ENCODE data around the gene VWA5A.
"Not testable (repeated sequence)": the region's sequence is repeated elsewhere in the genome, so short reads cannot be mapped to it uniquely, and the experiment has no call there.

The VWA5A gene

DNA sequence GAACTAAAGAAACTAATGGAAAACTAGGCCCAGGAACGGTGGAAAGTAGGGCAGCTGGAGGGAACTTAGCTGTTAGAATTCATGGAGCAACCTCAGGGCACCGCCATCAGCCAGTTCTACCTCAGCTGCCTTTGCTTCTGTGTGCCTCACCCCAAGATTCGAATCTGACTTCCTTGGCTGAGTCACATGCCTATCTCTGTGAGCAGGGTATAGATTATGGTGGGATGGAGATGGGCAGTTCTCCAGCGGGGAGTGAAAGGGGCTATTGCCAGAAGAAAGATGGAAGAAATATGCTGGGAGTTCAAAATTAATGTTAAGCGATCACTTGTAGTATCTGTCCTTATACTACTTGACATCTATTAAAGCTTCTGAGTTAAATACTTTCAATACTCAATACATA is 18.9 kb upstream of the VWA5A start:
- DNase-seq = no peak

DNA sequence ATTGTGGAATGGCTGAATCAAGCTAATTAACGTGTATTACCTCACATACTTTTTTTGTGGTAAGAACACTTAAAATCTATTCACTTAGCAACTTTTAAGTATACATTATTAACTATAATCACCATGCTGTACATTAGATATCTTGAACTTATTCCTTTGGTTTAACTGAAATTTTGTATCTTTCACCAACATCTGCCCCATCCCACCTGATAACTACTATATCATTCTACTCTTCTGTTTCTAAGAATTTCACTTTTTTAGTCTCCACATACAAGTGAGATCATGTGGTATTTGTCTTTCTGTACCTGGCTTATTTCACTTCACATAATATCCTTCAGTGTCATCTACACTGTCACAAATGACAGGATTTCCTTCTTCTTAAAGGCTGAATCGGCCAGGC is 17.1 kb upstream of the VWA5A start:
- DNase-seq = no peak

DNA sequence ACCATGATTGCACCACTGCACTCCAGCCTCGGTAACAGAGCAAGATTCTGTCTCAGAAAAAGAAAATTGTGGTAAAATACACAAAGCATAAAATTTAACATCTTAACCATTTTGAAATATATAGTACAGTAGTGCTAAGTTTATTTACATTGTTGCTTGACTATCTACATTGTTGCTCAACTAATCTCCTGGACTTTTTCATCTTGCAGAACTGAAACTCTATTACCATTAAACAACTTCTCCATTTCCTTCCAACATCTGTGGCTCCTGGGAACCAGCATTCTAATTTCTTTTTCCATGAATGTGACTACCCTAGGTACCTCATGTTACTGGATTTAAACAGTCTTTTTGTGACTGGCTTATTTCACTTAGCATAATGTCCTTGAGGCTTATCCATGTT is 13.5 kb upstream of the VWA5A start:
- DNase-seq = no peak

DNA sequence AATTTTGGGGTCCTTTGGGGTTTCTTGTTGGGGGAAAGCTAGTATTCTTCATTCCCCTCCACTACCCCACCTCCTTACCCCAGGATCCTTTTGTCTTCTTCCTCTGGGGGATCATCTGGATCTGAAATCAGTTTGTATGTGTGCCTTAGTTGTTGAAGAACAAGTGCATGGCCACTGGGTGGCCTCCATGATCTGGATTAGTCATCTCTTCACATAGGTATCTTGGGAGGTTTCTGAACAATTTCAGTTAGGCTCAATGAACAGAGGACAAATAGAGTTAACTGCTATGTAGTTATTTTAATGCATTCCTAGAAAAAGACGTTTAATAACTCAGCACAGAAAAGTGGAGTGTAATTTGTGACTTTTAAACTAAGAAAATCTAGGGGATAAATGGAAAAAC is 7.1 kb upstream of the VWA5A start:
- no peak for DNase-seq

DNA sequence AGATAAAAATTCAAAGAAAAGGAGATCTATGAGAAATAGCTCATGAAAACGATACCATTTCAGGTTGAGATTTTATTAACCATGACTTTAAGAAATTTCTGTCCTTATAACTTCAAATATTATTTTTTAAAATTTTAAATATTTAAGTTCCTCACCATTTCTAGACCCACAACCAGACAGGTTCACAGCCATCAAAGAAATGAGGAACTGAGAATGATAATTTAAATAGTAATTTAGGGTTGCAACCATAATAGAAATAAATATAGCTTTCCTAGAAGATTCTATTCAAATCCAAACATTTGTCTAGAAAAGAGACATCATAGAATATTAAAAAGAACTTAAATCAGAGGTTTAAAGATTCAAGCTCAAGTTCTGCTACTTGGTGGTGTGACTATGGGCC is 5.9 kb upstream of the VWA5A start:
- DNase-seq = no peak

DNA sequence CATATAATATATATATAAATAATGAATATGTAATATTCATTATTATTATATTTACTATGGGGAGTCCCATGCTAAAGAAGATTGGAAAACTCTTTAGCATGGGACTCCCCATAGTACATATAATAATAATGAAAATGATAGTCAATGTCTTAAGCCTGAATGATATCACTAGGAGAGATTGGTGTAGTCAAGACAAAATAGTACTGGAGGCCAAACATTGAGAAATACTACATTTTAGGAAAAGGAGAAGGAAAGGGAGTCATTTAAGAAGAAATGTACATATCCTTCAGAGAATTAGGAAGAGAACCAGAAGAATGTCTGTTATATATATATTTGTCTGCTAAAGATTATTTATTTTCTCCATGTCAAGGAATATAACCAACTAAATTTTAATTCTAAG is 5.0 kb upstream of the VWA5A start:
- DNase-seq = no peak

DNA sequence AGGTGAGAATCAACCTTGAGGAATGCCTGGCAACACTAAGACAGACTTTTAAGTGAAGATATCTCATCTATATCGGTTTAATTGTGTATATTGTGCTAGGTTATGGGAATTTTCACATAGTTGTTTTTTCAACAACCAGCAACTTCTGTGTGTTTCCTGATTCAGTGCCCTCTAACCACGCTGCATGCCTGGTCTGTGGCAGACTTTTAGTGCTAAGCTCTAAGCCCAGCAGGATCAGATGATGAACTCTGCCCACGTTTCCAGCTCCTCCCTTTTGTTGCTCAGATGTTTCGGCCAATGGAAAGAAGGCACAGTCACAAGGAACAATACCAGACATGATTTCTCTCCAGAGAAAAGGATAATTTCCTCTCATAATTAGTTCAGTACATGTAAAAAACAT is 1.4 kb upstream of the VWA5A start:
- DNase-seq = no peak

DNA sequence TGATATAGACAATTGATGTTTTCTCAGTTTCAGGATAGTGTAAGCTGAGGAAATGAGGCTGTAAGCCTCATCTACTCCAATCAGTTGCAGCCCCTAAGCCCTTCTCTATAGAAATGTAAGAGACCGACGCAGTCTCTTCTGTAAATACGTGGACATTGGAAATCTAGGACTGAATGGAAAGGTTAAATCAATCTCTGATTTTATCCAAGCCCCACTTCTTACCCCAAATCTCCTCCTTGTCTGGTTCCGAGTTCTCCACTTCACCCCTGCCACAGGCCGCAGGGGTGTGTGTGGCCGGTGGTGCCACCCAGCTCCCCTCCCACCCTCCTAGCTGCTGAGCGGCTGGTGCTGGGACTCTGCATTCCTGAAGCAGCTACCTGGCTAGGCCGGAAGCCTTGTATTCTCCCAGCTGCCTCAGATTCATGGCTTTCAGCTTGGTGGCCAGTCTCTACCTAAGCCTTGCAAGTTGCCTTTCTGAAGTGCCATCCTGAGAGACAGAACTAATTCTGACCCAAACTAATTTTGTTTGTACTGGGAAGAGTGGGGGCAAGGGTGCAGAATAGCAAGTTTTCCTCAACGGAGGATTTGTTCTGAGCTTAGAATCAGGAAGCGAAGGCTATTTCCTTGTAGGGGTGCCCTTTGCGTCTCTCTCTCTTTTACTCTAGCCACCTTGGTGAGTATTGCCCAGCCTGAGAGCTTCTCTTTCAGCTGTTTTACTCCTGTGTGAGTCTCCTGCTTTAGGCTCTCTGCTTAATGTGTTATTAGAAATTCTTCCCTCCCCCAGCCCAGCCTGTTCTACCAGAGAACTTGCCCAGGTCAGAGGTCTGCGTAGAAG is 749 bp downstream of the VWA5A start:
- no peak for DNase-seq

DNA sequence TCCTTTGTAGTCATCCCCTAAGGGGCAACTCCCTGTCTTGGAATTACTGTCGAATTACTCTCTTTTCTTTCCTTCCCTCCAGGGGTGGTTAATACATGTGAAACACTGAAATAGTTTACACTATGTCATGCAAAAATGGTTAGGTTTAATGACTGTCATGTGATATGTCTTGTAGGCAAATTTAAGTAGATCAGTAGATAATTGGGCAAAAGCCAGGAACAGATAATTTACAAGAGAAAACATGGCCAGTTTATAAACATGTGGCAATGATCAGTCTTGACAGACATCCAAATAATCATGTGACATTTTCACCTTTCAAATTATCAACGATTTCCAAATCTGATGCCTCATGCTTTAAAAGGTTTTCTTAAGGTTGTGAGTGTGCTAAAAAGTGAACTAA is 3.9 kb downstream of the VWA5A start:
- DNase-seq = no peak

DNA sequence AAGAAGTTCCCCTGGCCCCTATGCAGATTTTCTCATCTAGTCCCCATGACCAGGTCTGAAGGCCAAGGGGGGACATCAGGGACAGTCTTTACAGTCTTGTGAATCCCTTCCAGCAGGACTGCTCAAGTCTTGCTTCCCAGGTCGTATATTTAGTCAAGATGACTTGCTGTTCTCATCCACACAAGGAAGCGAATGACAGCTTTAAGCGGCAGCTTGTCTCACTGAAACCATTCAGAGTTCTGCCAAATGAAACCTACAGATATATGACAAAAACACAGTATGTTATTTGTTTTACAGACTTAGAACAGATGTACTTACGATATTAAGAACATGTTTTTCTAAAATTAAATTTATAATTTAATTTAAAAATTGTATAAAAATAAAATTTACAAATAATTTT is 5.6 kb downstream of the VWA5A start:
- DNase-seq = no peak

DNA sequence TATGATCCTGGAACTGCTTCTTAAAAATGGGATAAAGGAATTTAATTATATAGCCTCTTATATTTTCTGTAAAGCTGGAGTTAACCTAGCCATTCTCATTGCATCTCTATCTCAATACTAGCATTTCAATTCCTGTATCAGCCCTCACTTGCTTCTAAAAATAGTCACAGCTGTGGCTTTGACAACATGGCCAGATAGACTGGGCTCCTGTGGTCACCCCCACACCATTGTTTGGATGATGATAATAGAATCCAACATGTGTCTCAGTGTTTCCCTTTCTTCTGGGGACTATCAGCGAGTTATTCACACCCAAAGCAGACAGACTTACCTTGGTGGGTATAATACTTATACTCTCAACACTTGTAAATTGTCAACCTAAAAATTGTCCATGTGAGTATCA is 6.9 kb downstream of the VWA5A start:
- DNase-seq = no peak

DNA sequence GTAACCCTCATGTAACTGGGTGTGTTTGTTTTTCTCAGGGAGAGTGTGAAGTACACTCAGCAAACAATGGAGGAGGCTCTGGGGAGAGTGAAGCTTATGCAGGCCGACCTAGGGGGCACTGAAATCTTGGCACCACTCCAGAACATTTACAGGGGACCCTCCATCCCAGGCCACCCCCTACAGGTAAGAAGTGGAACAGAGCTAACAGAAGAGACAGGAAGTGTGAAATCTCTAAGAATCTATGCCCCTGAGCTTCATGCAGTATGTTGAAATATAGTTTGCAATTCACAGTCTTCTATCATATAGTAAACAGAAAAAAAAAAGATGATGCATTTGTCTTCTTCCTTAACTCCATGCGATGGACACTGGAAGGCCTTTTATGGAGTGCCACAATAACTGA is 8.4 kb downstream of the VWA5A start:
- DNase-seq = no peak

DNA sequence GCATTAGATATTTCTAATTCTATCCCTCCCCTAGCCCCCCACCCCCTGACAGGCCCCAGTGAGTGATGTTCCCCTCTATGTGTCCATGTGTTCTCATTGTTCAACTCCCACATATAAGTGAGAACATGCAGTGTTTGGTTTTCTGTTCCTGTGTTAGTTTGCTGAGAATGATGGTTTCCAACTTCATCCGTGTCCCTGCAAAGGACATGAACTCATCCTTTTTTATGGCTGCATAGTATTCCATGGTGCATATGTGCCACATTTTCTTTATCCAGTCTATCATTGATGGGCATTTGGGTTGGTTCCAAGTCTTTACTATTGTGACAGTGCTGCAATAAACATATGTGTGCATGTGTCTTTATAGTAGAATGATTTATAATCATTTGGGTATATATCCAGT is 11.9 kb downstream of the VWA5A start:
- not testable (repeated sequence) for DNase-seq

DNA sequence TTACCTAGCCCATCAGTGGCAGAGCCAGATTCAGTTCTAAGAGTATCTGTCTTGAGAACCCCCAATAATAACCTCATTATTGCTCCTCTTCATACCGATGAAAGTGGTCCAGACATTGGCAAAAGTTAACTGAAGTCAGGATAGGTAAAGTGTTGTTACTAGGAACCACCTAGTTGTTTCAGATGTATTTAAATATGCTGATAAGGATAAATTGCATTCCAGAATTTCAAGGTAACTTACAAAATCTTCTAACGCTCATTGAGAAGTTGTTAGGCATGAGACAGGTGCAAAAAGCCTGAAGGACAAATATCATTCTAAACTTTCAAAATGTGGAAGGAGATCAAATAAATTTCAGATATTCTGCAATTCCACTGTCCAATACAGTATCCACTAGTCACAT is 27.8 kb downstream of the VWA5A start:
- no peak for DNase-seq

DNA sequence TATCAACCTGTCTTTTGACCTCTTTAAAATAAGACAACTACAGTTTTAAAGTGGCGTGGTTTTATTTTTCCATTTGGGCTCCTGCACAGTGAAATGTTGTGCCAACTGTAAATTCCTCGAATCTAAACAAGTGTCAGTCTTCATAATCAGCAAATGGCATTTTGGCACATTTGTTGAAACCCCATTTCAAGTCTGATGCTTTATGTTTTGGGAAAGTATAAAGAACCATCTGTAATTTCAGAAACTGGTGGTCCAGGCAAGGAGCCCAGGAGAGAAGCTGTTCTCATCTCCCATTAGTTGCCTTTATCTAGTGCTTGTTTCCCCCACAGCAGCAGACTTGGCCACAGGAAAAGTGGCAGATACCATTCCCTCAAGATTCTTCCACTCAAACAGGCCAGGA is 32.7 kb downstream of the VWA5A start:
- DNase-seq = no peak

DNA sequence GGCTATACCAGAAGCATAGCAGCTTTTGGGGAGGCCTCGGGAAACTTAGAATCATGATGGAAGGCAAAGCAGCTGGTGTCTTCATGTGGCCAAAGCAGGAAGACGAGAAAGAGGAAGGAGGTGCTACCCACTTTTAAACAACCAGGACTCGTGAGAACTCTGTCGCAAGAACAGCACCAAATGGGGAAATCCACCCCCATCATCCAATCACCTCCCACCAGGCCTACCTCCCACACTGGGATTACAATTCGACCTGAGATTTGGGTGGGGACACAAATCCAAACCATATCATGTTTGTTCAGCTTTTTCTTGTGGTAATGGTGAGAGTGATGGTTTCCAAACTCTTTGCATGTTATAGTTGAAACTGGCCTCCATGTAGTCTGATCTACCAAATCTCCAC is 35.4 kb downstream of the VWA5A start:
- no peak for DNase-seq

DNA sequence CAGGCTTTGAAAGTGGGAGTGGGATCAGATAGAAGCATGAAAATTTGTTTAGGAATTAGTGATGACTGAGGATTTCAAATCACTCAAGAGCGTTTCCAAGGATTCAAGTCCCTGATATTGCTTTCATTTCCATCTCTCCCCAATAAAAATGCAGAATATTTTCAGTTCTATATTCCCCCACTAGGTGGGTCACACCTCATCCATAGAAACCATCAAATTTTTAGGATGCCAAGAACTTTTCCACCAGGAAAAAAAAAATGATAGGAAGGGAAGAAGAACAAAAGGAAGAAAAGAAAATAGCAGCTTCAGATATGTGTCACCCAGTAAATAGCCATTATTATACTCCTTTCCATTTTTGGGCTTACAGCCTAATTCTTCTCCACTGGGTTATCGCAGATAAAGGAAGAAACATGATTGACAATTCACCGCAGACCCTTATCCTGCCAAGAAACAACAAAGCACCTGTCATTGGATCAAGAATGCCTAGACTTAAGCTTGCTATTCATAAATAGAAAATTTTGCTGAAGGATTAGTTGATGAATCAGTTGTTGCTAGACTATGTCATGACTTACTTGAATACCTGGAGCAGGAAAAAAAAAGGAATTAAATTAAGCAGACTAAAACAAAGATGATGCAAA is 37.6 kb downstream of the VWA5A start:
- no peak for DNase-seq

DNA sequence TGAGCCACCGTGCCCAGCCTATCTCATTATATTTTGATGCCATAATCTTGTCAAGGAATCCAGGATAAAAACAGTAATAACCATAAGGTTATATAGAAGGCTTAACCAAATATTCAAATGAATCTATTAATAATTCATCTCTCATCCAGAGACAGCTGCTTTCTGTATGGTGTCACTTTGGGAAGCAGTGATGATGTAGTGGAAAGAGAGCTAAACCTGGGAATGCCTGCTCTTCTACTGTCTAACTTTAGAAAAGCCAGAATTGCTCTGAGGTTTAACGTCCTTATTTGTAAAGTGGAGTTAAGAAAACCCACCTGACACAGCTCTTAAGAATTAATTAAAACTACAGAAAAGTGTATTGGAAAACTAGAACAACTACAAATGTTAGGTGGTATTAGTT is 38.6 kb downstream of the VWA5A start:
- DNase-seq = no peak

DNA sequence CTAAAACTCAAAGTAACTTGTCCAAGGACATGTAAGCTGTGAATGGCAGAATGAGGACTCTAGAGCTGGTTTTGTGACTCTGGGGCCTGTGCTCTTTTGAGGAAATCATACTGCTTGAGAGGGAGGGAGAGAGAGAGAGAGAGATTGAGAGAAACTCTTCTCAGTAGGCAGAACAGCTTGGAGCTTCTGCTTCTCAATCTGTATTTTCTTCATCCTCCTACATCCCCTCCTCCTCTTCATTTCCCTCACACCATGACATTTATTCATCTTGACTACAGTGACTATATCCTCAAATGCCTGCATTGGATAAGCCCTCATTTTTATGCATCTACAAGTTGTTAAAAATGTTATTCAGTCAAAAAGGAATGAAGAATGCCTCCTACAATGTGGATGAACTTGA is 44.2 kb downstream of the VWA5A start:
- no peak for DNase-seq

DNA sequence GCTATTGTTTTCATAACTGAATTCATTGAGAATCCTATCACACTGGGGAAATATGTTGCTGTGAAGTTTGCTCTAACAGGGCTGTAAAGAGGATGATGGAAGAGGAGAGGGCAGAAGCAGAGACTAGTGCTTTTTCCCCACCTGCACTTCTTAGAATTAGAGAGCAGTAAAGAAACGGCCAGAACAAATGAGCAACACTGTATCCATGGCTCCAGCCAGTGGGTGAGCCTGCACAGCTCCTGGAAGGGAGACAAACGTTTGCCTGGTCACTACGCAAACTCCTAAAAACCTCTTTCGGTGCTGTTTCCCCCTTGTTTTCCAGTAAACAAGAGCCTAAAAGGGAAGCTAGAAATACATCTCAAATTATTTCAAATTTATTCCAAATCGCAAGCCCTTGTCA is 45.7 kb downstream of the VWA5A start:
- DNase-seq = no peak

DNA sequence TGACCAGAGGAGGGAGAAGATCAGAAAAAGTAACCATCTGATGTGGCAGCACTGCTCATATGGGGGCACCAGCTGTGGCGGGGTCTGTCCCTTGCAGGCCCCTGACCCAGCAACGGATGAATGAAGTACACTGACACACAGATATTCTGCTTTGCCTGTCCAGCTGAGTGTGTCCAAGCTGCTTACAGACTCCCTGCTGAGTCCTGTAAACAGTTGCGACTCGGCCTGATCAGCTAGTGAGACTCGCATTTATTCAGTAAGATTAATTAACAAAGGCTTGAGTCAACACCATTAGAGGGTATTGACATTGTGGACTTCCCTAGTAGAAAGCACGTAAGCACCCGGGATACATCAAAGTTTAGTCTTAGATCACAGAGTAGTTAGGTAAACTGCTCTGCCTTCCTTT is 52.6 kb downstream of the VWA5A start:
- no peak for DNase-seq

DNA sequence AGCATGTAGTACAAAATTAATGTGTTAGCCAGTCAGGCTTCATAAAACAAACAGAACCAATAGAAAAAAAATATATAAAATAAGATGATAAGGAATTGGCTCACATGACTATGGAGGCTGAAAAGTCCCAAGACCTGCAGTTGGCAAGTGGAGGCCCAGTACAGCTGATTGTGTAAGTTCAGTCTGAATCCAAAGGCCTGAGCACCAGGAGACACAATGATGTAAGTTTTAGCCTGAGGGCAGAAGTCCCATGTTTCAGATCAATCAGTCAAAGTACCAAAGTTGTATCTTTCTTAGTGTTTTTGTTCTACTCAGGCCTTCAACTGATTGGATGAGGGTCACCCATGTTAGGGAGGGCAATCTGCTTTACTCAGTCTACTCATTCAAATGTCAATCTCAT is 53.5 kb downstream of the VWA5A start:
- DNase-seq = no peak

DNA sequence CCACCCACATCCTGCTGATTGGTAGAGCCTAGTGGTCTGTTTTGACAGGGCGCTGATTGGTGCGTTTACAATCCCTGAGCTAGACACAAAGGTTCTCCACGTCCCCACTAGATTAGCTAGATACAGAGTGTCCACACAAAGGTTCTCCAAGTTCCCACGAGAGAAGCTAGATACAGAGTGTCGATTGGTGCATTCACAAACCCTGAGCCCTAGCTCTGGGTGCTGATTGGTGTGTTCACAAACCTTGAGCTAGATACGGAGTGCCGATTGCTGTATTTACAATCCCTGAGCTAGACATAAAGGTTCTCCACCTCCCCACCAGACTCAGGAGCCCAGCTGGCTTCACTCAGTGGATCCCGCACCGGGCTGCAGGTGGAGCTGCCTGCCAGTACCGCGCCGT is 55.1 kb downstream of the VWA5A start:
- DNase-seq = not testable (repeated sequence)

DNA sequence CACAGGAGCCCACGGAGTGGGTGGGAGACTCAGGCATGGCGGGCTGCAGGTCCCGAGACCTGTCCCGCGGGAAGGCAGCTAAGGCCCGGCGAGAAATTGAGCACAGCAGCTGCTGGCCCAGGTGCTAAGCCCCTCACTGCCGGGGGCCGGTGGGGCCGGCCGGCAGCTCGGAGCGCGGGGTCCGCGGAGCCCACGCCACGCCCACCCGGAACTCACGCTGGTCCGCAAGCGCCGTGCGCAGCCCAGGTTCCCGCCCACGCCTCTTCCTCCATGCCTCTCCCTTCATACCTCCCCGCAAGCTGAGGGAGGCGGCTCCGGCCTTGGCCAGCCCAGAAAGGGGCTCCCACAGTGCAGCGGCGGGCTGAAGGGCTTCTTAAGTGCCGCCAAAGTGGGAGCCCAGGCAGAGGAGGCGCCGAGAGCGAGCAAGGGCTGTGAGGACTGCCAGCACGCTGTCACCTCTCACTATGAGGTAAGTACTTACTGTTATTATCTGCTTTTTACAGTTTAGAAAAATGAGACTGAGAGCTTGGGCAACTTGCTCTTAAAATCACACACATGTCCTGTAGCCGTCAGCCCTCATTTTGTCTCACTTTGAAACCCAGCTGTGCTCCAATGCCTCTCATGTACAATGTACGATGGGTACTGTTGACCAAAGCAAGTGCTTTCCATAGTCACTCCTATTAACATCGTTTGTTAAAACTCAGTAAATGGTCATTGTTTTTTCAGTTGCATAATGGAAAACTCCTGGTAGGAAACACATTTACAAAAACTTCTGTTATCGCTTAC is 55.7 kb downstream of the VWA5A start:
- no peak for DNase-seq

All from activated T-cell treated with anti-CD3 and anti-CD28 coated beads, Interleukin-2, amount 50 U/mL, for 1 hour (primary cell).